A549 (cell line): ENCODE measurements around the gene PLCB1. TPM values are rescaled to one million over a fixed set of nuclear protein-coding genes. Genes with fewer than 3 reads are reported as not detected.

Experiments used
- ATAC-seq, 2 experiments: fragments of 200-7000 bp in 1 of 2; fragments of >200 bp in 1 of 2; cut with Nextera tagmentation in 1 of 2; cut with Tn5 transposase in 1 of 2; 3 replicates each; pipeline versions ENCODE4 v1.8.0 to v1.9.1; 2018 to 2020; ENCODE audit warnings: mild to moderate bottlenecking in 1 of 2, moderate library complexity in 1 of 2
- CTCF ChIA-PET: fragments of 300-600 bp; sonication (Branson Sonifier 250); formaldehyde crosslinking; extraction: SDS; loops from one replicate; lab custom pipeline; 2021; ENCODE audit warnings: antibody characterized with exemption, inconsistent platforms; lab: Yijun Ruan, JAX
- POLR2A ChIA-PET: fragments of 350-600 bp; formaldehyde crosslinking; extraction: SDS; loops from one replicate; lab custom pipeline; 2021; ENCODE audit warnings: antibody characterized with exemption, inconsistent platforms; lab: Yijun Ruan, JAX
- DNase-seq, 2 experiments: peaks; one replicate each; pipeline versions ENCODE4 v3.0.0 to v3.0.0-alpha.2; 2011 to 2016; ENCODE audit warnings: low read depth in 1 of 2, low spot score in 1 of 2
- FAIRE-seq: peaks from 2 replicates; lab custom pipeline; 2011; peaks lifted over from hg19 to GRCh38; lab: Jason Lieb, UNC
- H3K27ac ChIP-seq, 2 experiments: fragments of >200 bp; sonication (Bioruptor Twin); formaldehyde crosslinking; 3 replicates each; pipeline ENCODE4 v1.5.1; 2016 to 2017
- H3K4me1 ChIP-seq: fragments of >200 bp; sonication (Bioruptor Twin); formaldehyde crosslinking; 3 replicates; pipeline ENCODE4 v1.6.1; 2016
- H3K4me2 ChIP-seq: fragments of >200 bp; sonication (Bioruptor Twin); formaldehyde crosslinking; 3 replicates; pipeline ENCODE4 v1.6.1; 2016
- H3K4me3 ChIP-seq: fragments of >200 bp; sonication (Bioruptor Twin); formaldehyde crosslinking; 3 replicates; pipeline ENCODE4 v1.5.1; 2016
- H3K9me3 ChIP-seq: fragments of >200 bp; sonication (Bioruptor Twin); formaldehyde crosslinking; 3 replicates; pipeline ENCODE4 v1.6.1; 2016
- BHLHE40 ChIP-seq: IDR thresholded peaks from 2 replicates; pipeline ENCODE4 v1.6.1; 2012; ENCODE audit warnings: low read depth, low read length, inconsistent platforms
- EHMT2 ChIP-seq: fragments of 200-600 bp; sonication (generic); IDR thresholded peaks from 2 replicates; pipeline ENCODE4 v1.6.1; 2016; ENCODE audit warnings: antibody characterized with exemption, low read depth, mild to moderate bottlenecking, moderate library complexity
- FOSB ChIP-seq: fragments of 250-450 bp; sonication (Bioruptor Pico); IDR thresholded peaks from 2 replicates; pipeline ENCODE4 v1.5.0; 2020; ENCODE audit warnings: mild to moderate bottlenecking, moderate library complexity
- FOSL2 ChIP-seq, 2 experiments: fragments of 450-650 bp in 1 of 2; fragments of >200 bp in 1 of 2; sonication (Bioruptor Twin) in 1 of 2; formaldehyde crosslinking; IDR thresholded peaks; 2 replicates each; pipeline versions ENCODE4 v1.5.0 to v1.6.1; 2016 to 2020; ENCODE audit warnings: mild to moderate bottlenecking in 1 of 2, moderate library complexity in 1 of 2
- FOXS1 ChIP-seq: fragments of 250-450 bp; sonication (Bioruptor Pico); IDR thresholded peaks from 2 replicates; pipeline ENCODE4 v1.5.0; 2020; ENCODE audit warnings: mild to moderate bottlenecking, moderate library complexity
- HOXB5 ChIP-seq: fragments of 250-450 bp; sonication (Bioruptor Pico); IDR thresholded peaks from 2 replicates; pipeline ENCODE4 v1.5.0; 2020; ENCODE audit warnings: mild to moderate bottlenecking, moderate library complexity
- JUNB ChIP-seq: fragments of >200 bp; sonication (Bioruptor Twin); formaldehyde crosslinking; IDR thresholded peaks from 2 replicates; pipeline ENCODE4 v1.6.1; 2016
- MAZ ChIP-seq: fragments of 150-350 bp; IDR thresholded peaks from 2 replicates; pipeline ENCODE4 v1.6.1; 2014; ENCODE audit warnings: antibody characterized with exemption, low read depth, low read length, borderline replicate concordance
- NFE2L2 ChIP-seq: fragments of 150-350 bp; conservative IDR thresholded peaks from 2 replicates; pipeline ENCODE4 v1.6.1; 2014; ENCODE audit warnings: low read length
- NPAS2 ChIP-seq: fragments of 250-450 bp; sonication (Bioruptor Pico); IDR thresholded peaks from 2 replicates; pipeline ENCODE4 v1.8.0; 2022; ENCODE audit warnings: mild to moderate bottlenecking, moderate library complexity, borderline replicate concordance
- PHF8 ChIP-seq: fragments of 200-600 bp; sonication (generic); IDR thresholded peaks from 2 replicates; pipeline ENCODE4 v1.6.1; 2016; ENCODE audit warnings: low read depth, mild to moderate bottlenecking, antibody characterized with exemption, moderate library complexity, borderline replicate concordance
- RFX5 ChIP-seq: fragments of 450-650 bp; IDR thresholded peaks from 2 replicates; pipeline ENCODE4 v1.7.1; 2014; ENCODE audit warnings: antibody characterized with exemption, mild to moderate bottlenecking, moderate library complexity
- SMC3 ChIP-seq: fragments of >200 bp; sonication (Bioruptor Twin); formaldehyde crosslinking; IDR thresholded peaks from 3 replicates; pipeline ENCODE4 v1.6.1; 2018; ENCODE audit warnings: inconsistent platforms
- ZNF302 ChIP-seq: fragments of 250-450 bp; sonication (Bioruptor Pico); IDR thresholded peaks from 2 replicates; pipeline ENCODE4 v1.9.0; 2021; ENCODE audit warnings: inconsistent platforms, mild to moderate bottlenecking, moderate library complexity
- WGBS: methylation state at CpG from one replicate; pipeline ENCODE4 v1.1.6; 2017; ENCODE audit errors: missing lambda C conversion rate; 5-methylcytosine and 5-hydroxymethylcytosine counted together
- polyA plus RNA-seq, 4 experiments: library from polyadenylated mRNA; depleted of rRNA in 3 of 4; stranded (reverse); fragments of >200 nt; fragmentation: RNase III in 1 of 4; extraction: RNeasy Plus Mini Kit Qiagen cat#74134 plus additional on column Dnase treatment in 1 of 4; gene quantifications; 2 replicates in 3 of 4; 3 replicates in 1 of 4; pipeline ENCODE4 v1.2.3, GENCODE V29; 2011 to 2017
- TF ChIP-seq, protein P1 (sequence below): fragments of 200-600 bp; sonication (generic); IDR thresholded peaks from 2 replicates; pipeline ENCODE4 v1.6.1; 2016; ENCODE audit warnings: antibody characterized with exemption, mild to moderate bottlenecking, moderate library complexity
- TF ChIP-seq, protein P2 (sequence below): fragments of 250-450 bp; sonication (Bioruptor Pico); IDR thresholded peaks from 2 replicates; pipeline ENCODE4 v1.5.0; 2021; ENCODE audit warnings: mild to moderate bottlenecking, moderate library complexity, borderline replicate concordance
- TF ChIP-seq, protein P3 (sequence below): IDR thresholded peaks from 2 replicates; pipeline ENCODE4 v1.6.1; 2012
- TF ChIP-seq, protein P4 (sequence below): fragments of 150-350 bp; IDR thresholded peaks from 2 replicates; pipeline ENCODE4 v1.6.1; 2014; ENCODE audit warnings: low read depth, mild to moderate bottlenecking, low read length
- TF ChIP-seq, protein P5 (sequence below): IDR thresholded peaks from 2 replicates; pipeline ENCODE4 v1.6.1; 2012
- TF ChIP-seq, protein P6 (sequence below): IDR thresholded peaks from 2 replicates; pipeline ENCODE4 v1.6.1; 2012; ENCODE audit warnings: low read depth, borderline replicate concordance

Gene PLCB1
- polyA plus RNA-seq, 2 of the 4 experiments (the other 2 are of a cell fraction): 0.97 to 6.3 TPM

DNA sequence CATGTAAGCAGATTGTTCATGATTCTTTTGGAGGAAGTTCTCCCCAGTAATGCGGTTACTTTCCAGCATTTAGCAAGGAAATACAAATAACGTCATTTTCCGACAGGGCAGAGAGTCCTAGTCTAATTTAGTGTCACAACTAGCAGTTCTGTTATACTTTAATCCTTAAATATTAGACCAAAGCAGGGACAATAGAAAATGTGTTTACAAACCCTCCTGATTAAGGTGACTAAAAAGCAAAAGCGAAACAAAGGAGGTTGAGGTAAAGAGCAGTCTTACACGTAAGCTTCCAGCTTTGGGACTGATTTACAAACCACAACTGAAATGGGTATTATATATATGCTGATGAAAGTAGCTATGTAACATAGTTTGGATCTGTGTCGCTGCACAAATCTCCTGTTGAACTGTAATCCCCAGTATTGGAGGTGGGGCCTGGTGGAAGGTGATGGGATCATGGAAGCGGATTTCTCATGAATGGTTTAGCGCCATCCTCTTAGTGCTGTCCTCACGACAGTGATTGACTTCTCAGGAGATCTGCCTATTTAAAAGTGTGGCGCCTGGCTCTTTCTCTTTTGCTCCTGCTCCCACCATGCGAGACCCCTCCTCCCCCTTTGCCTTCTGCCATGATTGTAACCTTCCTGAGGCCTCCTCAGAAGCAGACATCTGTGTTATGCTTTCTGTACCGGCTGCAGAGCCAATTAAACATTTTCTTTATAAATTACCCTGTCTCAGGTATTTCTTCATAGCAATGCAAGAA is 81.9 kb downstream of the PLCB1 start:
- no peak overlapping the region for H3K27ac ChIP-seq
- CTCF ChIA-PET: no interaction called here
- FAIRE-seq: no peak
- WGBS: 63% methylated on average over 12 of the region's 12 CpGs
- no peaks in the 10 kb centered on the region for H3K4me1 ChIP-seq
- no peaks in the 10 kb centered on the region for H3K9me3 ChIP-seq
- no peak for ATAC-seq
- DNase-seq: no peak
- no peak for TF ChIP-seq FOSB (CRISPR knock-in tag)
- TF ChIP-seq ZNF302 (CRISPR knock-in tag): no peak
- TF ChIP-seq EHMT2: no peak
- no peak for TF ChIP-seq SMC3
- TF ChIP-seq, protein P1, sequence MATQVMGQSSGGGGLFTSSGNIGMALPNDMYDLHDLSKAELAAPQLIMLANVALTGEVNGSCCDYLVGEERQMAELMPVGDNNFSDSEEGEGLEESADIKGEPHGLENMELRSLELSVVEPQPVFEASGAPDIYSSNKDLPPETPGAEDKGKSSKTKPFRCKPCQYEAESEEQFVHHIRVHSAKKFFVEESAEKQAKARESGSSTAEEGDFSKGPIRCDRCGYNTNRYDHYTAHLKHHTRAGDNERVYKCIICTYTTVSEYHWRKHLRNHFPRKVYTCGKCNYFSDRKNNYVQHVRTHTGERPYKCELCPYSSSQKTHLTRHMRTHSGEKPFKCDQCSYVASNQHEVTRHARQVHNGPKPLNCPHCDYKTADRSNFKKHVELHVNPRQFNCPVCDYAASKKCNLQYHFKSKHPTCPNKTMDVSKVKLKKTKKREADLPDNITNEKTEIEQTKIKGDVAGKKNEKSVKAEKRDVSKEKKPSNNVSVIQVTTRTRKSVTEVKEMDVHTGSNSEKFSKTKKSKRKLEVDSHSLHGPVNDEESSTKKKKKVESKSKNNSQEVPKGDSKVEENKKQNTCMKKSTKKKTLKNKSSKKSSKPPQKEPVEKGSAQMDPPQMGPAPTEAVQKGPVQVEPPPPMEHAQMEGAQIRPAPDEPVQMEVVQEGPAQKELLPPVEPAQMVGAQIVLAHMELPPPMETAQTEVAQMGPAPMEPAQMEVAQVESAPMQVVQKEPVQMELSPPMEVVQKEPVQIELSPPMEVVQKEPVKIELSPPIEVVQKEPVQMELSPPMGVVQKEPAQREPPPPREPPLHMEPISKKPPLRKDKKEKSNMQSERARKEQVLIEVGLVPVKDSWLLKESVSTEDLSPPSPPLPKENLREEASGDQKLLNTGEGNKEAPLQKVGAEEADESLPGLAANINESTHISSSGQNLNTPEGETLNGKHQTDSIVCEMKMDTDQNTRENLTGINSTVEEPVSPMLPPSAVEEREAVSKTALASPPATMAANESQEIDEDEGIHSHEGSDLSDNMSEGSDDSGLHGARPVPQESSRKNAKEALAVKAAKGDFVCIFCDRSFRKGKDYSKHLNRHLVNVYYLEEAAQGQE: no peak
- TF ChIP-seq JUNB: no peak
- TF ChIP-seq, protein P2, sequence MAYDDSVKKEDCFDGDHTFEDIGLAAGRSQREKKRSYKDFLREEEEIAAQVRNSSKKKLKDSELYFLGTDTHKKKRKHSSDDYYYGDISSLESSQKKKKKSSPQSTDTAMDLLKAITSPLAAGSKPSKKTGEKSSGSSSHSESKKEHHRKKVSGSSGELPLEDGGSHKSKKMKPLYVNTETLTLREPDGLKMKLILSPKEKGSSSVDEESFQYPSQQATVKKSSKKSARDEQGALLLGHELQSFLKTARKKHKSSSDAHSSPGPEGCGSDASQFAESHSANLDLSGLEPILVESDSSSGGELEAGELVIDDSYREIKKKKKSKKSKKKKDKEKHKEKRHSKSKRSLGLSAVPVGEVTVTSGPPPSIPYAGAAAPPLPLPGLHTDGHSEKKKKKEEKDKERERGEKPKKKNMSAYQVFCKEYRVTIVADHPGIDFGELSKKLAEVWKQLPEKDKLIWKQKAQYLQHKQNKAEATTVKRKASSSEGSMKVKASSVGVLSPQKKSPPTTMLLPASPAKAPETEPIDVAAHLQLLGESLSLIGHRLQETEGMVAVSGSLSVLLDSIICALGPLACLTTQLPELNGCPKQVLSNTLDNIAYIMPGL (CRISPR knock-in tag): no peak
- TF ChIP-seq, protein P3, sequence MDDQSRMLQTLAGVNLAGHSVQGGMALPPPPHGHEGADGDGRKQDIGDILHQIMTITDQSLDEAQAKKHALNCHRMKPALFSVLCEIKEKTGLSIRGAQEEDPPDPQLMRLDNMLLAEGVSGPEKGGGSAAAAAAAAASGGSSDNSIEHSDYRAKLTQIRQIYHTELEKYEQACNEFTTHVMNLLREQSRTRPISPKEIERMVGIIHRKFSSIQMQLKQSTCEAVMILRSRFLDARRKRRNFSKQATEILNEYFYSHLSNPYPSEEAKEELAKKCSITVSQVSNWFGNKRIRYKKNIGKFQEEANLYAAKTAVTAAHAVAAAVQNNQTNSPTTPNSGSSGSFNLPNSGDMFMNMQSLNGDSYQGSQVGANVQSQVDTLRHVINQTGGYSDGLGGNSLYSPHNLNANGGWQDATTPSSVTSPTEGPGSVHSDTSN: no peak
- TF ChIP-seq NFE2L2: no peak
- TF ChIP-seq FOXS1 (CRISPR knock-in tag): no peak
- no peak for TF ChIP-seq PHF8
- TF ChIP-seq, protein P4, sequence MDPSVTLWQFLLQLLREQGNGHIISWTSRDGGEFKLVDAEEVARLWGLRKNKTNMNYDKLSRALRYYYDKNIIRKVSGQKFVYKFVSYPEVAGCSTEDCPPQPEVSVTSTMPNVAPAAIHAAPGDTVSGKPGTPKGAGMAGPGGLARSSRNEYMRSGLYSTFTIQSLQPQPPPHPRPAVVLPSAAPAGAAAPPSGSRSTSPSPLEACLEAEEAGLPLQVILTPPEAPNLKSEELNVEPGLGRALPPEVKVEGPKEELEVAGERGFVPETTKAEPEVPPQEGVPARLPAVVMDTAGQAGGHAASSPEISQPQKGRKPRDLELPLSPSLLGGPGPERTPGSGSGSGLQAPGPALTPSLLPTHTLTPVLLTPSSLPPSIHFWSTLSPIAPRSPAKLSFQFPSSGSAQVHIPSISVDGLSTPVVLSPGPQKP: no peak
- TF ChIP-seq, protein P5, sequence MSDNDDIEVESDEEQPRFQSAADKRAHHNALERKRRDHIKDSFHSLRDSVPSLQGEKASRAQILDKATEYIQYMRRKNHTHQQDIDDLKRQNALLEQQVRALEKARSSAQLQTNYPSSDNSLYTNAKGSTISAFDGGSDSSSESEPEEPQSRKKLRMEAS: no peak
- no peak for TF ChIP-seq NPAS2
- TF ChIP-seq, protein P6, sequence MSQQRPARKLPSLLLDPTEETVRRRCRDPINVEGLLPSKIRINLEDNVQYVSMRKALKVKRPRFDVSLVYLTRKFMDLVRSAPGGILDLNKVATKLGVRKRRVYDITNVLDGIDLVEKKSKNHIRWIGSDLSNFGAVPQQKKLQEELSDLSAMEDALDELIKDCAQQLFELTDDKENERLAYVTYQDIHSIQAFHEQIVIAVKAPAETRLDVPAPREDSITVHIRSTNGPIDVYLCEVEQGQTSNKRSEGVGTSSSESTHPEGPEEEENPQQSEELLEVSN: no peak
- no peak for TF ChIP-seq HOXB5 (CRISPR knock-in tag)
- TF ChIP-seq RFX5: no peak
- TF ChIP-seq BHLHE40: no peak
- no peak for TF ChIP-seq FOSL2 (IDR thresholded peaks at IDR 0.05)
- TF ChIP-seq FOSL2 (CRISPR knock-in tag; IDR thresholded peaks at IDR 0.05): no peak
- TF ChIP-seq MAZ: no peak
- POLR2A ChIA-PET: no interaction called here
- H3K4me3 ChIP-seq: no peak overlapping the region
- H3K4me2 ChIP-seq: no peak overlapping the region
